ENCODE data around the gene AFF1.

AFF1 gene

DNA sequence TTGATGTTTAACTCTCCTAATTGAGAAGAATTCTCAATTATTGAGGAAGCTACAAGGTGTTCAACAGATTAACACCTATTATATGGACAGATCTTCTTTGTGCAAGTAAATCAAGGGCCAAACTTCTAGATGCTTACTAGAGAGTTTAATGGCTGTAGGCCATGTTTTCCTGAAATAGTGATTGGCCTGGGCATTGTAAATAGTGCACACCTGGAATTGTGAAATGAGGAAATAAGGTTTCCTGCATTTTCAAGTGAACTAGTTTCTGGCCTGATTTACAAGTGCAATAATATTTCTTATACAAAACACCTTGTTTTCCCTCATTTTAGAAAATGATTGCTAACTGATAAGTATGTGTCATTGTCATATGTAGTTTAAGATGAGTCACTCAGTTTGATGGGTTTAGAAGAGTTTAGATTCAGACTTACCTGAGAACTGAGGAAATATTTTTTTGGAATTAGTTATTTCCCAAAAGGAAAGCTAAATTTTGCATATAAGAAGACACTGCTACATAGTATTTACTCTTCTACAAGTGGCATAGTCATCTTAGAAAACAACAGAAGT is 21.2 kb downstream of the AFF1 start:
- DNase-seq (ENCODE audit: low spot score) = no peak

DNA sequence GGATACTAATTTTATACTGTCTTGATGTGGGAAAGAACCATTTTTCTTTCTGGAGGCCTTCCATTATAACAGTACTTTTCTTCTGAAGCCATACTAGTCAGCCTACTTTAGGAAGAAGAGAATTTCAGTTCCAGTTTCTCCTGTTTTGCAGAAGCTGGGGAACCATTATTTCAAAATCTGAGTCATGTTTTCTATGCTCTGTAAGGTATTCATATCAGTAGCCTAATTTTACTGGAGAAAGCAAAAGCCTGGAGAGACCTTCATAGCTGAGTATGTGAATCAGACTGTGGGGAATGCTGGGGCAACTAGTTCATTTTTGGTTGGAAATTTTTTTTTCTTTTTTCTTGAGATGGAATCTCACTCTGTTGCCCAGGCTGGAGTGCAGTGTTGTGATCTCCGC is 22.4 kb downstream of the AFF1 start:
- DNase-seq (ENCODE audit: low spot score) = no peak

DNA sequence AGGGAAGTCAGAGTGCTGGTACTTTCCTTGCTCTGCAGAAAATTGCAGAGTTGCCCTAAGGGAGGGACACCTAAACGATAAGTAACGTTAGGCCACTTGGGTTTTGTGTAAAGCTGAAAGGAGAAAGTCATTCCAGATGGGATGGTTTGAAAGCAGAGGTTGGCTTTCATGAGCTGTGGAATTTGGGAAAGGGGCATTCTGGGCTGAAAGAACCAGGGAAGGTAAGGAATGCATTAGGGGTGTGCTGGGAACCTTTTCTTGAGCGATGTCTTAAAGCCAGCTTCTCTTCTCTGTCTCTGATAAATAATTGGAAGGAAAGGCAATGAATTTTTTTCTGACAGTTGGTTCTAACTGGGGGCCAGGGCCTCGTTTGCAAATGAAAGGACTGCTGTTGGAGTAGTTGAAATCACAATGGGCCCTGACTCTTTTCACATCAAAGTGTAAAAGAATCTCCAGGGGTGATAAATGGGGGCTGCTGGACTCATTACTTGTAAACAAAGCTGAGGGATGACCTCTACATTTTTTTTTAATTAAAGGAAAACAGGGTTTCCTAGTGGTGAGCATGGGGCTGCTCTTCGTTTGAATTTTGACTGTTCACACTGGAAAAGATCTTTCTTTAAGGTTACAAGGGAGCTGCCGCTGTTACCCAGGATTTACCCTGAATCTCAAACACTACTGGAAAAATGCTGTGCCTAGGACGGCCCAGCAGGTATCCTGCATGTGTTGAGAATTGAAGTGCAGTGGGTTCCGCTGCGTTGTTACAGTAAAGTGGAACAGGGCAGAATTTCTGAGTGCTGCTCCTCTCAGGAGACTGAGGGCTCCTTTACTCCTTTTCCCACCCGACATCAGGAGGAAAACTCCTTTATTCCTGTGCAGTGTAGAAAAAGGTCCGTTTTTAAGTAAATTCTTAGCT is 25.0 kb downstream of the AFF1 start:
- no peak for DNase-seq (ENCODE audit: low spot score)

DNA sequence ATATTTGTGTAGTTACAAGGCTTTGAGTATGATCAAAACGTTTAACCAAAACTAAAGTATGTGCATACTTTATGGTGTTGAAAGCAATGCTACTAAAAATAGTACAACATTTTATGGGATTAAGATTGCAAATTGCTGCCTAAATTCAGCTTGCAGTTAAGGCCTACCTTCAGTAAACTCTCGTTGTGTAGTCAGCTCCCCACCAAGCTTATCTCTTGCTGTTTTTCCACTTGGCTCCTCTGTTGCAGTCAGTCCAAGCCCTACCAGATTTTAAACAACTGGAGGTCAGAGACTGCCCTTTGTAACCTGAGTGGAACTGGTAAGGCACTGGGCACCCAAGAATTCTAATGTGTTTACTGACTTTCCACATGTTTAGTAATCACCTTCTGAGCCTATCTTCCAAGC is 25.7 kb downstream of the AFF1 start:
- no peak for DNase-seq (ENCODE audit: low spot score)

DNA sequence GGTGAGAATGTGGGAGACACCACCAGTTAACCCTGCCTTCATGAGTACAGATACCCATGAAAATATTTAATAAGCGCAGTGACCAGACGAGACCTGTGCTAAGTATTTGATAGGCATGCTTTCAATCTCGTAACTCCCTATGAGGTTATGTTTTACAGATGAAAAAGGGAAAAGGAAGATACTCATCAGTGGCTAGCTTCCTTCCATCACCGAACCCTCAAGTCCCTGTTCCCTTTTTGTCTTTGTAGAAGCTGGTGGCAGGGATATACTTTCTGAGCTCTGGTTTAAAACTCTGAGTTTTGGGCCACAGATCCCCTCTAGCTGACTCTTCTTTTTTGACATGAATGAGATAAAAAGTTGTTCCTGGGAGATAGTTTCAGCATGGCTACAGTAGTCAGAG is 26.3 kb downstream of the AFF1 start:
- no peak for DNase-seq (ENCODE audit: low spot score)

DNA sequence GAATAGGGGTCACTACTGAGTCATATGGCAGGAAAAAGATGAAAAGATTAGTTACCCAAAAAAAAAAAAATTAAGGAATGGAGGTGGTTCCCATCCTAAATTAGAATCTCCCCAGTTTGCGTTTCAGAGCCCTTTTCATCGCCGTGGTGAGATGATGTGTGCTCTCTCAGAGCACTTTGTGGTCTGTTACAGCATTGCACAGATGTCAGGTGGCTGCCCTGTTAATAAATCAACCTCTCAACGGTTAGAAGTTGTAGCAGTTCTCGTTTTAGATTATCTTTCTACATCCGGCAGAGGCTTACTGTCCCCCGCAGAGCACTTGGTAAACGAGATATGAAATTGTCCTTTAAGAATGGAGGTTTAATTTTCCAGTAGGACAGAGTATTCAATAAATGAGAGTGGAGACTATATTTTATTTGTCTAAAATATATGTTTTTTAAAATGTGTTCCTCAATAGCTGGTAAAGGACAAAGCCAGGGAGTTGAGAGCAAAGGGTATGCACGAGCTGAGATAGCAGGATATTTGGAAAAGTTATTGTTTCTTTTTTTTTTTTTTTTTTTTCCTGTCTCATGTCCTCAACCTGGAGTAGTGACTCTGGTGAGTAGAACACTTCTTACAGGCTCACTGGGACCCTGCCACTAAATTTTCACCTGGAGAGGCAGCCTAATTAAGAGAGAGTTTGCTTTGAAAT is 26.9 kb downstream of the AFF1 start:
- DNase-seq (ENCODE audit: low spot score) = no peak

DNA sequence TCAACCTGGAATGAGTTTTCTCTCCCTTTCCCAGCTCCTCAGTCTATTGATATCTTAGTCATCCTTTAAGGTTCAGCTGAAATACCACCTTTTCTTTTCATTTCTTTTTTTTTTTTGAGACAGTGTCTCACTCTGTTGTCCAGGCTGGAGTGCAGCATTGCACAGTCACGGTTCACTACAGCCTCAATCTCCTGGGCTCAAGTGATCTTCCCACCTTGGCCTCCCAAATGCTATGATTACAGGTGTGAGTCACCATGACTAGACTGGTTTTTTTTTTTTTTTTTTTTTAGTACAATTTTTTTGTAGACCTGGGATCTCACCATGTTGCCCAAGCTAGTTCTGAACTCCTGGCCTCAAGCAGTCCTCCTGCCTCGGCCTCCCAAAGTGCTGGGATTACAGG is 28.9 kb downstream of the AFF1 start:
- no peak for DNase-seq (ENCODE audit: low spot score)

DNA sequence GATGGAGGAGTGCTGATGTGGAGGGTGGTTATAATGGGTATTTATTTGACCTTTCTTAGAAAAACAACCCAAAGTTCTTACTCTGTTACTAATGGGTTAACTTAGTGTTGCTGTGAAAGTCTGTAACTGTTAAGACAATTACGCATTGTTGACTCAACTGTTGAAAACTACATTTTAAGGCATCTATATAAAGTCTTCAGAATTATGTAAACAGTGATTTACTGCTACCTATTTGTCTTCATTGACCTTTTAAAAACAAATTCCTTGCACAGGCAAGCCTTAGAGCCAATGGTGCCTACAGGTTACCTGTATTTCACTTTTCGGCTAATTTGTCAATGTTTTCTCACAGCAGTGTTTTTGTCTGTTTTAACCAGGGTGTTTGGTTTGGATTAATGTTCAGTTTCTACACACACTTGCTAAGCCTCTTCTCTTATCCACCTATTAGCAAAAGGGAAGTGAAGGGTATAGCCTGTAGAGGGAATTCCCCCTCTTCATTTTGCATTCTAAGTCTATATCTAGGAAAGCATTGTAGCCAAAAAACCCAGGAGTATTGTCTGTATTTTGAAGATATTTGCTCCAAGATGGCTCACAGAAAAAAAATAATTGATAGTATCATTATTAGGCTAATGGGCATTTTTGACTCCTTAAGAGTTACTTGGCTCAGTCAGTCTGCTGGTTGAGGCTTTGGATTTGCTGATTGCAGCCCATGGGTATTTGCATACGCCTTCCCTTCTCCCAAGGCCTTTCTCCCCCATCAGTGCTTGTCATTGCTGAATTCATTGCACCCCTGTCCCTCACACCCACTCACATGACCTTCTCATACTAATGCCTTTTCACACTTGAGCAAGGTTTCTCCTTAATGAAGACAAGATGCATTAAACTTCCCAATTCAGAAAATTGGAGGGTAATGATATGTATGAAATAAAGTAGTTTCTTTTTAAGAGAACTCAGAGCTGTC is 30.5 kb downstream of the AFF1 start:
- no peak for DNase-seq (ENCODE audit: low spot score)

DNA sequence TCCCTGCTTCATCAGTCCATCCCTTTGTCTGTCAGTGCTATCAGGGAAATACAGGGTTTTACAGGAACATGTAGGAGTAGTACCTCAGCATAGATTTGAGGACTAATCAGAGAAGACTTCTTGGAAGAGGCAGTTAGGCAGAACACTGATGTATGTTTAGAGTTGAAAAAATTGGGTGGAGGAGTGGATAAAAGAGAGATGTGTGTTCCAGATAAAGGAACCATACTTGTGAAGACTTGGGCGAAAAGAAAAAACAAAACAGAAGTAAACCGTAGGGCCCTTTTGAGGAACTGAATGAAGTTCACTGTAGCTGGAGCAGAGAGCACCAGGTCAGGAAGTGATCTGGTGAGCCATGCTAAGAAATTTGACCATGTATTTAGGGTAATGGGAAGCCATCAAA is 32.3 kb downstream of the AFF1 start:
- no peak for DNase-seq (ENCODE audit: low spot score)

DNA sequence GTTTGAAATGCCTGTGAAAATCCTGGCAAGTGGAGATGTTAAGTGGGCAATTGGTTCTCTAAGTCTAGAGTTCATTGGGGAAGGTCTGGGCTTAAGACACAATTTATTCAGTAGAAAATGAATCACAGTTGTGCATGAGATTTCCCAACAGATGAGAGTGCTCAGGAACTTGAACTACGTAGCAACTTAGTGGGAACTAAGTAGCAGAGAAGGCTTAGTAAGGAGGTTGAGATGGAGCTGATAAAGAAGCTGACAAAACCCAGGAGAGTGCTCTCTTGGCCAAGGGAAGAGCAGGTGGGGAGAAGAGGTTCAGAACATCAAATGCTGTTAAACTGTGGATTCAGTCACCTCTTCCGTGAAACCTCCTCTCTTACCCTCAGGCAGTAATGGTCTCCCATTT is 33.0 kb downstream of the AFF1 start:
- DNase-seq (ENCODE audit: low spot score) = no peak

DNA sequence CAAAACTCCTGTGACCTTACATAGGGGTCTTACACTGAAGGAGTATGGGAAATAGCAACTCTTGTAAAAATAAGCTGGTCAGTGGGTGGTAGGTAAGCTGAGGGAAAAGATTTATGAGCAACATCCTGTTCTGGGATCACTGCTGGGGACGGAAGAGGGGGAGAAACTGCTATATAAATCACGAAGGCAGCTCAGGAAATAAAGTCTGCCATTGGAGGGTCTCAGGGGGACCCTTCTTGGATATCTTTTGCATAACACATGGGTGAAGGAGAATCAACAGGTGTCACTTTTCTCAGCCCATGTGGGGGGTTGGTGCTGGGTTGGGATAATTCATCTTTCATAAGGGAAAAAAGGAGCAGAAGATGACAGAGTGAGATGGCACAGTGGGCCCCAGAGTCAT is 33.7 kb downstream of the AFF1 start:
- no peak for DNase-seq (ENCODE audit: low spot score)

DNA sequence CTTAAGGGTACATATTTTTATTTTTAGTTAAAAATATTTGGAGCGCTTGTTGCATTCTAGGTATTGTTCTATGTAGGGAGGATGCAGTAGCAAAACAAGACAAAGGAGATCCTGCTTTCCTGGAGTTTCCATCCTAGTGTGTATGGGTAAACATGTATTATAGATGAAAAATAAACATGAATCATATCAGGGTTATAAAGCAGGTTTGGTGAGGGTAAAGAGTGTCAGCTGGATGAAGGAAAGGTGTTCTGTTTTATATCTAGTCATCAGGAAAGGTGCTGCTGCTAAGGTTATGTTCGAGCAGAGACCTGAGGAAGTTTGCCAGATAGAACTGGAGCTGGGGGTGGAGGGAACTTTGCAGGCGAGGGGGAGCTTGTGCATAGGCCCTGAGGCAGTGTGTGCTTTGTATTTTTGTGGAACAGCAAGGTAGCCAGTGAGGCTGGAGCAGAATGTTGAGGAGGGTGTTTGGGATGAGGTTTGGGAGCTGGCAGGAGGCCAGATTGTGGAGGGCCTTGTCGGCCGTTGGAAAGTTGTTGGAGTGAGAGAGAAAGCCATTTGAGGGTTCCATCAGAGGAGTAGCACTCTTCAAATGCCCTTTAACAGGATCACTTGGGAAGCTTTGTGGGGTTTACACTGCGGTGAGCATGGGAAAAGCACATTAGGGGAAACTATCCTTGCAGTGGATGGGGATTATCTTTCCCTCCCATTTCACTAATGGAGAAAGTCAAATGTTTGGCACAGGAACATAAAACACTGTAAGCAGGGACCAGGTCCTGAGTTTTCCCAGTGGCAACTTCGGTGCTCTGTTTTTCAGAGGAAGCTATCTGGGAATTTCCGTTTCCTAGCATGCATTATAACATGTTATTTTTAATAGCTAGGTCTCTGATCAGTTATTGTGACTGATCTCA is 35.9 kb downstream of the AFF1 start:
- DNase-seq (ENCODE audit: low spot score) = no peak

DNA sequence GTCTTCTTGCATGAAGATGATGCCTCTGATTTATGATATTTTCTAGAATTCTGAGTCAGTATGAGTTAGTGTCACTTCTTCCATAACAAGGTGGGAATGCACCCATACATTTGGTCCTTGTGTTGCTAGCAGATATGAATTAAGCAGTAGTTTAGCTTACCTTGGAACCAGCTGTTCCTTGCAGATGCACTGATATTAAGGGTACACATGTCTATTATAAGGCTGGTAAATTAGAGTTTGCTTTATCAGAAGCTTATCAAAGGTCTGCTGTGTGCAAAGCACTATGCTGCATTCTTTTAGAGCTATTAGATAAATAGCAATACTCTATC is 36.5 kb downstream of the AFF1 start:
- no peak for DNase-seq (ENCODE audit: low spot score)

DNA sequence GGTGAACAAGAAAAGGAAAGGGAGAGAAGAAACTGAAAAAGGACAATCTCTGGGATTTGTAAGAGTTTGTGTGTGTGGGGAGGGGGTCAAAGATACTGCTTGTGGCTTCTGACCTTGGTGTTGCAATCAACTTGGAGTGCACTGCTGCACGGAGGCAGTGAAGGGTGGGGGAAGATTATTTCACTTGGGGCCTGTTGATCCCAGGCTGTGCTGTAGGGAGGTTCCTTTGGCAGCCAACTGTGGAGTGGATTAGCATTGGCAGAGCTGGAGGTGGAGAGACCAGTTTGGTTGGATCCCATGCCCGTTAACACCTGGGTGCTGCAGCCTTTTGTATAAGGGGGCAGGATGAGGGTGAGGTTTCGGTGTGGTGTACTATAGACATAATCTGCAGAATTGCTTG is 38.2 kb downstream of the AFF1 start:
- peak; percentile 53 for DNase-seq (ENCODE audit: low spot score)

DNA sequence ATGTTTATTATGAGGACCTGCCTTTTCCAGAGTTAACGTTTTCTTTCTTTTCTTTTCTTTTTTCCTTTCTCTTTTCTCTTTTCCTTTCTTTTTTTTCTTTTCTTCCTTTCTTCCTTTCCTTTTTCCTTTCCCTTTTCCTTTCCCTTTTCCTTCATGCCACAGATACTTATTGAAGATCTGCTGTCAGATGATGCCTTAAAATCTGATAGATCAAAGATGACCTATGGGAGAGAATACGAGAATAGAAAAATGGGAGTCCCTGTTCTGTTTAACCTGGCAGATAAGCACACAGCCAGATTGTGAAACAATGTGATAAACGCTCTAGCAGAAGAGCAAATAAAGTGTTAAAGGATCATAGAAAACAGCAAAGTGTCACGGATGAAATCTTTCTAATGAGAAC is 38.9 kb downstream of the AFF1 start:
- DNase-seq (ENCODE audit: low spot score) = no peak

DNA sequence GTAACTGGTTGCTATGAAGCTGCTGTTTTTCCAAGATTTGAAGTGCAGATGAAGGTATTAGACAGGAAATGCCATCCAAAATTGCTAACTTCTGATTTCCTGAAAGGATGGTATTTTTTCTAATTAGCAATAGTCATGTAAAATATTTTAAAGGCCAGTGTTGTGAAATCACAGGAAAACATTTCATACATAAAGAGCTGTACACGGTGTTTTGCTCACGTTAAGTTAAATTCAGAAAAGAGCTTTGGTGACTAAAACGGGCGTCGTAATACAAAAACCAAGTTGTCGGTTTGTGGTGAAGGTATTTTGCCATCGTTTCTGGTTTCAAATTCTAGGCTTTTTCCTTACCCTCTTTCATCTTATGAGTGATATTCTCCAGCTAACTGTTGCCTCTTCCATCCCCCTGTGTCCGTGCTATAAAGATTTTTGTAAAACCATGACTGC is 39.8 kb downstream of the AFF1 start:
- no peak for DNase-seq (ENCODE audit: low spot score)

DNA sequence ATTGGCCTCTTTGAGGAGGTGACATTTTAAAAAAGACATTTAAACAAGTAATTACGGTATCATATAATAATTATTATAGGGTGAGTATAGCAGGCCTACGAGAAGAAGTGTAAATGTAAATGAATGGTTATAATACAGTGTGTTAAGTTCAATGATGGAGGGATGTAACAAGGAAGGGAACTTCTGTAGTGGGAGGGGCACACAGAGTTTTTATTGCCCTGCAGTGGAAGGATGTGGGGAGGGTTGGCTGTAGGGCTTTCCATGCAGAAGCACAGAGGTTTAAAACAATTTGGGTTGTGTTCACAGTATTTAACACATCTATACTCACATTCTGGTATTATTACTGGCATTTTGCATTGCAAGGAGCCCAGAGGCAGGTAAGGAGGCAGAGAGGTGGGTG is 41.1 kb downstream of the AFF1 start:
- no peak for DNase-seq (ENCODE audit: low spot score)

DNA sequence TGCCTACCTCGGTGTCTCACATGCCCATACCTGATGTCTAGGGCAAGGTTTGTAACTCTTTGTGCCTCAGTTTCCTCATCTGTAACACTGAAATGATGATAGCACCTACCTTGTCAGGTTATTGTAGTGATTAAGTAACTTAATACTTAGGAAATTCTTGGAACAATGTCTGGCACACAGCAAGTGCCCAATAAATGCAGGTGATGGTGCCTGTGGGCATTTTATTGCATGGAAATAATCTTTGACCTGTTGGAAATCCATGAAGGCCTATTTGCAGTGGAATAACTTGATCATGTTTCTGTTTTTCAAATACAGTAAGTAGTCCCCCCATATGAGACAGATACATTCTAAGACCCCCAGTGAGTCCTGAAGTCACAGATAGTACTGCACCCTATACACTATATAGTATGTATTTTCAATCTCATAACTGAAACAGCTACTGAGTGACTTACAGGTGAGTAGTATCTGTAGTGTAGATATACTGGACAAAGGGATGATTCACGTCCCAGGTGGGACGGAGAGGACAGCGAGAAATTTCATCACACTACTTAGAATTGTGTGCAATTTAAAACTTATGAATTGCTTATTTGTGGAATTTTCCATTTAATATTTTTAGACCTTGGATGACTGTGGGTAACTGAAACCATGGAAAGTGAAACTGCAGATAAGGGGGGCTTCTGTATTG is 42.1 kb downstream of the AFF1 start:
- no peak for DNase-seq (ENCODE audit: low spot score)

DNA sequence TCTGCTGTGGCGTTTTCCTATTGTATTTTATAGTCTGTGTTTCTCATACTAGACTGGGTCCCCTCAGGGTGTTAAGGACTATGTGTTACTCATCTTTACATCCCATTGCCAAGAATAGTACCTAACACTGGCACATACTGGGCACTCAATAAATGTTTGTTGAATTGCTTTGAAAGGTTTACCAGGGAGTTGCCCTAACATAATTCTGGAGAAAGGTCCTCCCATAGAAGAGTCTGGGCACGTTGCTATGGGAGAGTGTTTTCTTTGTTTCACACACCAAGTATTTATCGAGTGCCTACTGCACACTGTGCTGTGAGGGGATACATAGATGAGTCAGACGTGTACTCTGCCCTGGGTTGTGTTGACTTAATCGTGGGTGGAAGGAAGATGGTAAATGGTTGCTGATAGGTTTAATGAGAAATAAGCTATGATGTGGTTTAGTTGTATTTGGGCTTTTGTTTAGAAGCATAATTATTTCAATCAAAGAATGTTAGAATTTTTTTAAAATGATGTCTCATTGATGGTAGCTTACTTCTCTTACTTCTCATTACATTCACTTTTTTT is 42.9 kb downstream of the AFF1 start:
- DNase-seq (ENCODE audit: low spot score) = peak; percentile 84

DNA sequence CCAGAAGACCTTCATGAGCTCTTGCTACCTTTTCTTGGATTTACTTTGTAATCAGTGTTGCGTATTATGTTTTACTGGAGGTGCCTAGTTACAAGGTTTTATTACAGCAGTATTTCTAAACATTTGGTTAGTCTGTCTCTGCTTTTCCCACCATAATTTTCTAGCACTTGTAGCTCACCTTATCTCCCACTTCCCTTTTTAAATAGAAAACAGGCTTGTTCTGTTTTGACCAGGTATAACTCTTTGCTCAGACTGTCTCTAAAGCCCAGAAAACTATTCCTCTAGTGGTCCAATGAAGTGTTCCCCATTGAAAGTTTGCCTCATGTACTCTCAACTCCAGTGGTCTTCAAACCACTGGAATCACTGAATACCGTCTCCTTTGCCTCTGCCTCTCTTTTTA is 43.9 kb downstream of the AFF1 start:
- DNase-seq (ENCODE audit: low spot score) = no peak

Measured in LoVo (cell line).